Esophagus muscularis mucosa (tissue), 4 donors: ENCODE data around the gene RTP4. TPM values are rescaled to one million over a fixed set of nuclear protein-coding genes. Genes with fewer than 3 reads are reported as not detected.

Source experiments
- DNase-seq: peaks from one replicate; pipeline ENCODE4 v3.0.0-alpha.2; 2017; ENCODE audit errors: extremely low spot score
- H3K27ac ChIP-seq, 4 donors: fragments of 200-600 bp; sonication (generic); replicated peaks in 1 of 4; 1 replicate in 3 of 4; 2 replicates in 1 of 4; pipeline ENCODE4 v1.5.1; 2016 to 2019; ENCODE audit warnings: mild to moderate bottlenecking in 1 of 4
- H3K27me3 ChIP-seq, 4 donors: fragments of 200-600 bp; sonication (generic); one replicate each; pipeline versions ENCODE4 v1.5.1 to v1.6.0; 2016 to 2019
- H3K36me3 ChIP-seq, 4 donors: fragments of 200-600 bp; sonication (generic); one replicate each; pipeline ENCODE4 v1.5.1; 2016 to 2019
- H3K4me1 ChIP-seq, 4 donors: fragments of 200-600 bp; sonication (generic); one replicate each; pipeline ENCODE4 v1.5.1; 2016 to 2019
- H3K4me3 ChIP-seq, 4 donors: fragments of 200-600 bp; sonication (generic); 1 replicate in 2 of 4; 2 replicates in 2 of 4; pipeline ENCODE4 v1.5.1; 2016 to 2019; ENCODE audit warnings: mild to moderate bottlenecking in 4 of 4, moderate library complexity in 1 of 4
- H3K9me3 ChIP-seq, 4 donors: fragments of 200-600 bp; sonication (generic); 1 replicate in 3 of 4; 2 replicates in 1 of 4; pipeline ENCODE4 v1.5.1; 2016 to 2019
- CTCF ChIP-seq, 3 experiments: fragments of 200-600 bp in 2 of 3; fragments of 450-650 bp in 1 of 3; sonication (generic) in 2 of 3; IDR thresholded peaks; one replicate each; pipeline ENCODE4 v1.5.1; 2017 to 2019; ENCODE audit warnings: antibody characterized with exemption in 3 of 3, mild to moderate bottlenecking in 2 of 3, moderate library complexity in 1 of 3
- EP300 ChIP-seq: sonication (generic); formaldehyde crosslinking; IDR thresholded peaks from one replicate; pipeline ENCODE4 v1.6.1; 2017; ENCODE audit warnings: antibody characterized with exemption
- POLR2A ChIP-seq: fragments of 450-650 bp; IDR thresholded peaks from one replicate; pipeline ENCODE4 v1.6.1; 2017; ENCODE audit warnings: antibody characterized with exemption, moderate library complexity, mild to moderate bottlenecking, low read depth
- POLR2AphosphoS5 ChIP-seq, 2 donors: sonication (generic); formaldehyde crosslinking; IDR thresholded peaks; one replicate each; pipeline ENCODE4 v1.6.1; 2017; ENCODE audit warnings: antibody characterized with exemption in 2 of 2
- WGBS: methylation state at CpG from one replicate; pipeline ENCODE4 v1.1.5; 2018; 5-methylcytosine and 5-hydroxymethylcytosine counted together
- intact Hi-C: fragments of 100-400 bp; cut with DNase I; formaldehyde crosslinking; loops from one replicate; pipeline ENCODE4 v1.15.1; 2023
- total RNA-seq, 4 donors: library from RNA; depleted of rRNA; stranded (reverse); fragments of >200 nt; gene quantifications; one replicate each; pipeline versions ENCODE4 v1.1.0 to v1.2.1, GENCODE V29; 2016

The RTP4 gene
- total RNA-seq, 4 donors from 2014 or later = 0.50 to 1.3 (median 0.77) TPM

GRCh38 chr3:187322291-187322690, 45.9 kb upstream of the RTP4 start:
- 86% methylated on average over 7 of the region's 7 CpGs for whole genome bisulfite sequencing
- DNase-seq = no peak
- H3K27me3 ChIP-seq = peaks cover 0 to 16% (median 0%) of the 10 kb centered on the region in 4 donors
- intact Hi-C loops = no loop called here
- peaks cover 0 to 16% (median 10%) of the 10 kb centered on the region in 4 donors for H3K4me1 ChIP-seq
- no peaks in the 10 kb centered on the region for H3K36me3 ChIP-seq
- no peaks in the 10 kb centered on the region for H3K9me3 ChIP-seq
- H3K27ac ChIP-seq = no peak overlapping the region
- no peak overlapping the region for H3K4me3 ChIP-seq
- TF ChIP-seq CTCF (IDR thresholded peaks at IDR 0.05) (no peak), EP300 (no peak), POLR2AphosphoS5 (IDR thresholded peaks at IDR 0.05) (no peak), POLR2A (no peak)

GRCh38 chr3:187323091-187323490, 45.1 kb upstream of the RTP4 start:
- Histone ChIP-seq H3K27me3 (peaks cover 0 to 16% (median 0%) of the 10 kb centered on the region in 4 donors), H3K27ac (no peak overlapping the region), H3K9me3 (no peaks in the 10 kb centered on the region), H3K4me3 (no peak overlapping the region), H3K4me1 (peaks cover 0 to 16% (median 10%) of the 10 kb centered on the region in 4 donors), H3K36me3 (no peaks in the 10 kb centered on the region)
- TF ChIP-seq POLR2A = no peak
- no peak for TF ChIP-seq POLR2AphosphoS5 (IDR thresholded peaks at IDR 0.05)
- no peak for TF ChIP-seq EP300
- no peak for TF ChIP-seq CTCF (IDR thresholded peaks at IDR 0.05)
- 73% methylated on average over 3 of the region's 3 CpGs for WGBS
- intact Hi-C loops = no loop called here
- no peak for DNase-seq

GRCh38 chr3:187325632-187326031, 42.6 kb upstream of the RTP4 start:
- Histone ChIP-seq H3K27me3 (peaks cover 0 to 16% (median 0%) of the 10 kb centered on the region in 4 donors), H3K4me3 (no peak overlapping the region), H3K36me3 (no peaks in the 10 kb centered on the region), H3K4me1 (no peaks in the 10 kb centered on the region), H3K27ac (no peak overlapping the region), H3K9me3 (no peaks in the 10 kb centered on the region)
- intact Hi-C loops = no loop called here
- 75% methylated on average over 5 of the region's 5 CpGs for WGBS
- TF ChIP-seq CTCF (IDR thresholded peaks at IDR 0.05) (no peak), EP300 (no peak), POLR2A (no peak), POLR2AphosphoS5 (IDR thresholded peaks at IDR 0.05) (no peak)
- no peak for DNase-seq

GRCh38 chr3:187327845-187328244, 40.3 kb upstream of the RTP4 start:
- no peak overlapping the region for H3K4me3 ChIP-seq
- TF ChIP-seq EP300 = no peak
- TF ChIP-seq POLR2AphosphoS5 (IDR thresholded peaks at IDR 0.05) = no peak
- TF ChIP-seq POLR2A = no peak
- TF ChIP-seq CTCF (IDR thresholded peaks at IDR 0.05) = no peak
- H3K27me3 ChIP-seq = peaks cover 0 to 10% (median 0%) of the 10 kb centered on the region in 4 donors
- no peaks in the 10 kb centered on the region for H3K36me3 ChIP-seq
- intact Hi-C loops = no loop called here
- H3K9me3 ChIP-seq = no peaks in the 10 kb centered on the region
- DNase-seq = no peak
- no peaks in the 10 kb centered on the region for H3K4me1 ChIP-seq
- WGBS = 60% methylated on average over 2 of the region's 2 CpGs
- no peak overlapping the region for H3K27ac ChIP-seq

- Histone ChIP-seq H3K27me3 (peaks cover 0 to 5% (median 0%) of the 10 kb centered on the region in 4 donors), H3K9me3 (no peaks in the 10 kb centered on the region), H3K36me3 (no peaks in the 10 kb centered on the region), H3K4me3 (no peak overlapping the region), H3K27ac (no peak overlapping the region), H3K4me1 (no peaks in the 10 kb centered on the region)
- intact Hi-C loops = no loop called here
- WGBS = 98% methylated on average over 3 of the region's 3 CpGs
- no peak for TF ChIP-seq CTCF (IDR thresholded peaks at IDR 0.05)
- TF ChIP-seq POLR2AphosphoS5 (IDR thresholded peaks at IDR 0.05) = no peak
- no peak for TF ChIP-seq EP300
- no peak for TF ChIP-seq POLR2A
- DNase-seq = no peak
Observed at GRCh38 chr3:187328691-187329090, 39.5 kb upstream of the RTP4 start.
